OCI-LY3 (cell line): ENCODE measurements around the gene CIAO3.
A peak's percentile ranks its signal among the peaks of the same experiment; 100 is the strongest.

Experiments
- H2AFZ ChIP-seq: fragments of 200-600, 300-600 bp; shearing (Covaris generic); 2 replicates; pipeline ENCODE4 v1.6.0; 2014; ENCODE audit warnings: antibody characterized with exemption, low read depth, low read length
- H3K27ac ChIP-seq: fragments of 200-600, 300-600 bp; sonication (generic); 2 replicates; pipeline ENCODE4 v1.5.1; 2014; ENCODE audit warnings: mild to moderate bottlenecking, low read length, moderate library complexity, mixed read lengths
- H3K27me3 ChIP-seq: fragments of 200-600, 300-600 bp; sonication (generic); 2 replicates; pipeline ENCODE4 v1.6.1; 2014; ENCODE audit warnings: low read depth, low read length, mixed read lengths
- H3K36me3 ChIP-seq: fragments of 200-600, 300-600 bp; sonication (generic); replicated peaks from 2 replicates; pipeline ENCODE3; 2014; ENCODE audit warnings: low read depth, low read length, mixed read lengths
- H3K4me1 ChIP-seq: fragments of 300-600, 200-600 bp; sonication (generic); 2 replicates; pipeline ENCODE4 v1.6.1; 2014; ENCODE audit warnings: low read length, mixed read lengths
- H3K4me2 ChIP-seq: fragments of 200-600, 300-600 bp; sonication (generic); 2 replicates; pipeline ENCODE4 v1.6.1; 2014; ENCODE audit warnings: low read length, mixed read lengths
- H3K4me3 ChIP-seq: fragments of 300-600, 200-600 bp; sonication (generic); 2 replicates; pipeline ENCODE4 v1.5.1; 2014; ENCODE audit warnings: antibody characterized with exemption, mild to moderate bottlenecking, low read length, moderate library complexity
- H3K79me2 ChIP-seq: fragments of 300-600, 200-600 bp; shearing (Covaris generic); 2 replicates; pipeline ENCODE4 v1.6.1; 2014; ENCODE audit warnings: mild to moderate bottlenecking, low read length, mixed read lengths
- H3K9ac ChIP-seq: fragments of 300-600, 200-600 bp; shearing (Covaris generic); 2 replicates; pipeline ENCODE4 v1.6.0; 2014; ENCODE audit warnings: mild to moderate bottlenecking, low read length, moderate library complexity
- H3K9me3 ChIP-seq: fragments of 200-600, 300-600 bp; shearing (Covaris generic); 2 replicates; pipeline ENCODE4 v1.6.1; 2014; ENCODE audit warnings: low read length, mixed read lengths; ENCODE audit not compliant: insufficient read depth
- H4K20me1 ChIP-seq: fragments of 200-600, 300-600 bp; sonication (generic); 2 replicates; pipeline ENCODE4 v1.6.1; 2016; ENCODE audit warnings: low read length, mixed read lengths; ENCODE audit not compliant: insufficient read depth
- CTCF ChIP-seq: fragments of 200-600, 300-600 bp; sonication (generic); IDR thresholded peaks from 2 replicates; pipeline ENCODE4 v1.5.1; 2014; ENCODE audit warnings: antibody characterized with exemption, low read length, low read depth
- EZH2phosphoT487 ChIP-seq: fragments of 200-600 bp; shearing (Covaris generic); IDR thresholded peaks from 2 replicates; pipeline ENCODE4 v1.6.1; 2018; ENCODE audit warnings: antibody characterized with exemption, mixed run types, low read depth

Gene CIAO3

GRCh38 chr16:734208-734980, 6.4 kb downstream of the CIAO3 start:
- H4K20me1 ChIP-seq = no peaks in the 10 kb centered on the region
- H3K4me3 ChIP-seq = no peak overlapping the region
- H3K4me2 ChIP-seq = no peak overlapping the region
- H3K9ac ChIP-seq = no peak overlapping the region
- no peaks in the 10 kb centered on the region for H3K27me3 ChIP-seq
- no peaks in the 10 kb centered on the region for H3K79me2 ChIP-seq
- H3K4me1 ChIP-seq = peaks cover 25% of the 10 kb centered on the region
- H2AFZ ChIP-seq = no peak overlapping the region
- peaks cover 11% of the 10 kb centered on the region for H3K36me3 ChIP-seq
- TF ChIP-seq EZH2phosphoT487 = no peak
- TF ChIP-seq CTCF = no peak
- no peaks in the 10 kb centered on the region for H3K9me3 ChIP-seq
- no peak overlapping the region for H3K27ac ChIP-seq

GRCh38 chr16:733382-734207, 7.2 kb downstream of the CIAO3 start:
- no peaks in the 10 kb centered on the region for H3K79me2 ChIP-seq
- H3K36me3 ChIP-seq = peaks cover 11% of the 10 kb centered on the region
- H3K4me1 ChIP-seq = peaks cover 25% of the 10 kb centered on the region
- H3K4me2 ChIP-seq = no peak overlapping the region
- H2AFZ ChIP-seq = no peak overlapping the region
- no peak overlapping the region for H3K27ac ChIP-seq
- H3K9me3 ChIP-seq = no peaks in the 10 kb centered on the region
- no peaks in the 10 kb centered on the region for H3K27me3 ChIP-seq
- H3K4me3 ChIP-seq = no peak overlapping the region
- H3K9ac ChIP-seq = no peak overlapping the region
- no peaks in the 10 kb centered on the region for H4K20me1 ChIP-seq
- no peak for TF ChIP-seq EZH2phosphoT487
- peak; percentile 59 for TF ChIP-seq CTCF

- TF ChIP-seq CTCF (no peak), EZH2phosphoT487 (no peak)
- Histone ChIP-seq H3K27me3 (no peaks in the 10 kb centered on the region), H2AFZ (no peak overlapping the region), H3K4me1 (peaks cover 27% of the 10 kb centered on the region), H3K4me2 (no peak overlapping the region), H4K20me1 (no peaks in the 10 kb centered on the region), H3K36me3 (peaks cover 11% of the 10 kb centered on the region), H3K9me3 (no peaks in the 10 kb centered on the region), H3K4me3 (no peak overlapping the region), H3K79me2 (no peaks in the 10 kb centered on the region), H3K9ac (no peak overlapping the region), H3K27ac (no peak overlapping the region)
Observed at GRCh38 chr16:732936-733335, 7.9 kb downstream of the CIAO3 start.

- Histone ChIP-seq H3K4me3 (no peak overlapping the region), H3K27me3 (no peaks in the 10 kb centered on the region), H3K36me3 (peaks cover 8% of the 10 kb centered on the region), H3K4me1 (peaks cover 21% of the 10 kb centered on the region), H3K9me3 (no peaks in the 10 kb centered on the region), H3K27ac (no peak overlapping the region), H3K9ac (no peak overlapping the region), H2AFZ (no peak overlapping the region), H4K20me1 (no peaks in the 10 kb centered on the region), H3K79me2 (no peaks in the 10 kb centered on the region), H3K4me2 (no peak overlapping the region)
- TF ChIP-seq CTCF (no peak), EZH2phosphoT487 (no peak)
Observed at GRCh38 chr16:732332-732731, 8.5 kb downstream of the CIAO3 start.
